ENCODE measurements around the gene ANKRA2.

DNA sequence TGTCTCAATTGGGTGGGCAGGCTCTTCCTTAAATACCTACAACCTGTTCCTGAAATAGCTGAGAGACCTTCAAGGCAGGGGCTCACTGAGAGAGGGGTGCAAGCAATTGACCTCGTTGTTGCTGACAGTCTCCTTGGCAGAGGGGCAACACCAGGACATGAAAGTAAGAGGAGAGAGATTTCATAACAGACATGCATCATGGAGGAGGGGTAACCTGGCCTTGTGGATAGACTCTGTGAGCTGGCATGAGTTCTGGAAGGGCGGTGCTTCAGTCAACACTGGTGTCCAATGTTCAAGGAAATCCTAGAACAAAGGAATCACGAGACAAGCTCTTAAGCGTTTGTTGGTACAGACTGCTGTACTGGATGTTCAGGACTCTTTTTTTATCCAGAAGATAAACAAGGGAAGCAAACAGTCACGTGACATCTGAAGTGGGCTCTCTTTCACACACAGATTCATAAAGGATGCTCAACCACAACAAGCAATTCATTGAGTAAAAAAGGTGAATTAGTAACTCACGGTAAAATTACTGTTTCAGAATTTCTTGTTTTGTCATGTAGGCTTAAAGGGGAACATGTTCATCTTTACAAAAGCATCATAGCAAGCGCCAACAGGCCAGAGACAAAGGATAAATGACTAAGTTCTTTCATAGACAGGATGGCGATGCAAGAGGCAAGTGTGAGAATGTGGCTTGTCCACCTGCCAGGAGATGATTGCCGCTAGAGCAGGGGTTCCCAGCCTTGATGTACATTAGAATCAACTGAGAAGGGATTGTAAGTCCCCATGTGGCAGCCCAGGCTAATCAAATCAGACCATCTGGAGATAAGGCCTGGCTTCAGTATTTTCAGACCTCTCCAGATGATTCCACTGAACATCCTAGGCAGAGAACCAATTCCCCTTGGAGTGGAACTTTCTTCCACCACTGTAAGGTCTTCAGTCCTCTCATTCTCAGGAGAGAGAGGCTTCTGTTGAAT lies 20.7 kb downstream of the ANKRA2 start:
- TF ChIP-seq, protein P1, sequence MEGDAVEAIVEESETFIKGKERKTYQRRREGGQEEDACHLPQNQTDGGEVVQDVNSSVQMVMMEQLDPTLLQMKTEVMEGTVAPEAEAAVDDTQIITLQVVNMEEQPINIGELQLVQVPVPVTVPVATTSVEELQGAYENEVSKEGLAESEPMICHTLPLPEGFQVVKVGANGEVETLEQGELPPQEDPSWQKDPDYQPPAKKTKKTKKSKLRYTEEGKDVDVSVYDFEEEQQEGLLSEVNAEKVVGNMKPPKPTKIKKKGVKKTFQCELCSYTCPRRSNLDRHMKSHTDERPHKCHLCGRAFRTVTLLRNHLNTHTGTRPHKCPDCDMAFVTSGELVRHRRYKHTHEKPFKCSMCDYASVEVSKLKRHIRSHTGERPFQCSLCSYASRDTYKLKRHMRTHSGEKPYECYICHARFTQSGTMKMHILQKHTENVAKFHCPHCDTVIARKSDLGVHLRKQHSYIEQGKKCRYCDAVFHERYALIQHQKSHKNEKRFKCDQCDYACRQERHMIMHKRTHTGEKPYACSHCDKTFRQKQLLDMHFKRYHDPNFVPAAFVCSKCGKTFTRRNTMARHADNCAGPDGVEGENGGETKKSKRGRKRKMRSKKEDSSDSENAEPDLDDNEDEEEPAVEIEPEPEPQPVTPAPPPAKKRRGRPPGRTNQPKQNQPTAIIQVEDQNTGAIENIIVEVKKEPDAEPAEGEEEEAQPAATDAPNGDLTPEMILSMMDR (IDR thresholded peaks at IDR 0.05; ENCODE audit: borderline replicate concordance, extremely low read depth, low read length, poor library complexity, severe bottlenecking) = no peak
- TF ChIP-seq EZH2 (IDR thresholded peaks at IDR 0.05; ENCODE audit: borderline replicate concordance, low read depth, low read length, severe bottlenecking) = no peak

Data from DND-41 (cell line).